Ovary (tissue), 3 donors: ENCODE measurements around the gene METRN.

Experiments used
- EP300 ChIP-seq: sonication (generic); formaldehyde crosslinking; IDR thresholded peaks from one replicate; pipeline ENCODE4 v1.6.1; 2017; ENCODE audit warnings: antibody characterized with exemption
- POLR2A ChIP-seq: fragments of 450-650 bp; IDR thresholded peaks from one replicate; pipeline ENCODE4 v1.6.1; 2017; ENCODE audit warnings: antibody characterized with exemption, mild to moderate bottlenecking, moderate library complexity
- TF ChIP-seq, protein P1 (sequence below), 3 donors: fragments of 450-650 bp in 2 of 3; fragments of 200-600 bp in 1 of 3; IDR thresholded peaks; one replicate each; pipeline versions ENCODE4 v1.5.1 to v1.8.0; 2016 to 2022; ENCODE audit warnings: antibody characterized with exemption in 3 of 3, mild to moderate bottlenecking in 1 of 3
- donor health status: DM: no; HTN: no; CAD: no.

DNA sequence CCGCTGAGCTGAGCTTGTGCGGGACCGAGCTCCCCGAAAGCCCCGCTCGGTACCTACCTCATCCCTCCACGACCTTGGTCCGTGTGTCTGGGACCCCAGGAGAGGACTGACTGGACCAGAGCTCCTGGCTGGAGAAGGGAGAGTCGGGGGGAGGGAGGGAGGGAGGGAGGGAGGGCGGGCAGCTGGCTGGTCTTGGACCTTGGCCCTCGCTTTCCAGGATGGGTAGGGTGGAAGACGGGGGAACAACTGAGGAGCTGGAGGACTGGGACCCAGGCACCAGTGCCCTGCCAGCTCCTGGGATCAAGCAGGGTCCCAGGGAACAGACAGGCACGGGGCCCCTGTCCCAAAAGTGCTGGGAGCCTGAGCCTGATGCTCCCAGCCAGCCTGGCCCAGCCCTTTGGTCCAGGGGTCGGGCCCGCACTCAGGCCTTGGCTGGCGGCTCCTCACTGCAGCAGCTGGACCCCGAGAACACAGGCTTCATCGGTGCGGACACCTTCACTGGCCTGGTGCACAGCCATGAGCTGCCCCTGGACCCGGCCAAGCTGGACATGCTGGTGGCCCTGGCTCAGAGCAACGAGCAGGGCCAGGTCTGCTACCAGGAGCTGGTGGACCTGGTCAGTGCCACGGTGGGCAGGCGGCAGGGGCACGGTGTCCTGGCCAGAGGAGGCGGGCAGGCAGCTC lies 38.9 kb upstream of the METRN start:
- TF ChIP-seq, protein P1, sequence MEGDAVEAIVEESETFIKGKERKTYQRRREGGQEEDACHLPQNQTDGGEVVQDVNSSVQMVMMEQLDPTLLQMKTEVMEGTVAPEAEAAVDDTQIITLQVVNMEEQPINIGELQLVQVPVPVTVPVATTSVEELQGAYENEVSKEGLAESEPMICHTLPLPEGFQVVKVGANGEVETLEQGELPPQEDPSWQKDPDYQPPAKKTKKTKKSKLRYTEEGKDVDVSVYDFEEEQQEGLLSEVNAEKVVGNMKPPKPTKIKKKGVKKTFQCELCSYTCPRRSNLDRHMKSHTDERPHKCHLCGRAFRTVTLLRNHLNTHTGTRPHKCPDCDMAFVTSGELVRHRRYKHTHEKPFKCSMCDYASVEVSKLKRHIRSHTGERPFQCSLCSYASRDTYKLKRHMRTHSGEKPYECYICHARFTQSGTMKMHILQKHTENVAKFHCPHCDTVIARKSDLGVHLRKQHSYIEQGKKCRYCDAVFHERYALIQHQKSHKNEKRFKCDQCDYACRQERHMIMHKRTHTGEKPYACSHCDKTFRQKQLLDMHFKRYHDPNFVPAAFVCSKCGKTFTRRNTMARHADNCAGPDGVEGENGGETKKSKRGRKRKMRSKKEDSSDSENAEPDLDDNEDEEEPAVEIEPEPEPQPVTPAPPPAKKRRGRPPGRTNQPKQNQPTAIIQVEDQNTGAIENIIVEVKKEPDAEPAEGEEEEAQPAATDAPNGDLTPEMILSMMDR (IDR thresholded peaks at IDR 0.05) = no peak
- TF ChIP-seq POLR2A (no peak), EP300 (no peak)
